DMS79 treated with DMSO at 0.1 percent for 48 hours (cell line): ENCODE measurements around the gene PFKFB3.
"Not testable (repeated sequence)": the region's sequence is repeated elsewhere in the genome, so short reads cannot be mapped to it uniquely, and the experiment has no call there.

Experiments used
- DNase-seq: peaks from one replicate; lab custom pipeline; 2025; lab: John Stamatoyannopoulos, UW

PFKFB3 gene

GRCh38 chr10:6272126-6272525, 69.4 kb downstream of the PFKFB3 start:
- DNase-seq = no peak

GRCh38 chr10:6273351-6273750, 70.6 kb downstream of the PFKFB3 start:
- DNase-seq = no peak

GRCh38 chr10:6274040-6274439, 71.3 kb downstream of the PFKFB3 start:
- DNase-seq = no peak

GRCh38 chr10:6274484-6274883, 71.8 kb downstream of the PFKFB3 start:
- no peak for DNase-seq

- DNase-seq = no peak
Observed at GRCh38 chr10:6275022-6275997, 72.6 kb downstream of the PFKFB3 start.

- no peak for DNase-seq
Observed at GRCh38 chr10:6276356-6276755, 73.6 kb downstream of the PFKFB3 start.

GRCh38 chr10:6278519-6279120, 75.9 kb downstream of the PFKFB3 start:
- DNase-seq = no peak

- no peak for DNase-seq
Observed at GRCh38 chr10:6279540-6280267, 77.0 kb downstream of the PFKFB3 start.

- no peak for DNase-seq
Observed at GRCh38 chr10:6280291-6280690, 77.6 kb downstream of the PFKFB3 start.

- no peak for DNase-seq
Observed at GRCh38 chr10:6282454-6282958, 79.8 kb downstream of the PFKFB3 start.

GRCh38 chr10:6283655-6284054, 80.9 kb downstream of the PFKFB3 start:
- DNase-seq = no peak

GRCh38 chr10:6290621-6291020, 87.9 kb downstream of the PFKFB3 start:
- not testable (repeated sequence) for DNase-seq

- no peak for DNase-seq
Observed at GRCh38 chr10:6292741-6293151, 90.0 kb downstream of the PFKFB3 start.

- not testable (repeated sequence) for DNase-seq
Observed at GRCh38 chr10:6296425-6296824, 93.7 kb downstream of the PFKFB3 start.

GRCh38 chr10:6296828-6297251, 94.1 kb downstream of the PFKFB3 start:
- no peak for DNase-seq

- no peak for DNase-seq
Observed at GRCh38 chr10:6297522-6297921, 94.8 kb downstream of the PFKFB3 start.

- DNase-seq = no peak
Observed at GRCh38 chr10:6297951-6298381, 95.2 kb downstream of the PFKFB3 start.

- no peak for DNase-seq
Observed at GRCh38 chr10:6298428-6298827, 95.7 kb downstream of the PFKFB3 start.

GRCh38 chr10:6299234-6299633, 96.5 kb downstream of the PFKFB3 start:
- DNase-seq = no peak

GRCh38 chr10:6299743-6300105, 97.0 kb downstream of the PFKFB3 start:
- DNase-seq = no peak

GRCh38 chr10:6300106-6300783, 97.5 kb downstream of the PFKFB3 start:
- no peak for DNase-seq
